Measurements from ENCODE around the gene COL4A2.
"Not testable (repeated sequence)": the region's sequence is repeated elsewhere in the genome, so short reads cannot be mapped to it uniquely, and the experiment has no call there.

The COL4A2 gene

DNA sequence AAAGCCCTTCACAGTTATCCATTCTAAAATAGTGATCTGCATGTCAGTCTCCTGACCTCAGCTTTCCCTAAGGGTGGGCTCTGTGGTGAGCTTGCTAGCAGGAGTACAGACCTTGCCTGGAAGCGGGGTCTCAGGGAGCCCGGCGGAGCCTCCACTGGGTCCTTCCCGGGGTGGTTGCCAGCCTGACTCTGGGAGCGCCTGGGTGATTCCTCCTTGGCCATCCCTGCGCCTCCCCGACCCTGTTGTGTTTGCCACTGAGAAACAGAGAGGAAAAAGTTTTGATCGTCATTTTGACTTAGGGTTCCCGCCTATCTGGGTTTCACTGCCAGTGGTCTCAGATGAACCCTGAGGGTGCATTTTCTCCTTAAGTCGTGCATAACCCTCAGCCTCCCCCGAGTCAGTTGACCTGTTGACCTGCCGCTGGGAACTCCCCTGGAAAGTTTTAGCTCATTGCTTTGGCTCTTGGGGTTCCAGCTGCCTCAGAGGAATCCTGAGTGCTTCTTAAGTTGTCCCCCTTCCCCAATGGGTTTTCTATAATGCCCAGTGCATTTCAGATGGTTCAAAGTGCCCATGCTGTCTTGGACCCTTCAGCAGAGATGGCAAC is 136.6 kb downstream of the COL4A2 start:
- Mint-ChIP-seq H3K4me3 (no peak overlapping the region), H3K9me3 (no peaks in the 10 kb centered on the region), H3K27ac (no peak overlapping the region), H3K36me3 (no peaks in the 10 kb centered on the region), H3K4me1 (no peaks in the 10 kb centered on the region)
- no peak for DNase-seq (ENCODE audit: low spot score in 2 of 2)
- ATAC-seq: no peak

DNA sequence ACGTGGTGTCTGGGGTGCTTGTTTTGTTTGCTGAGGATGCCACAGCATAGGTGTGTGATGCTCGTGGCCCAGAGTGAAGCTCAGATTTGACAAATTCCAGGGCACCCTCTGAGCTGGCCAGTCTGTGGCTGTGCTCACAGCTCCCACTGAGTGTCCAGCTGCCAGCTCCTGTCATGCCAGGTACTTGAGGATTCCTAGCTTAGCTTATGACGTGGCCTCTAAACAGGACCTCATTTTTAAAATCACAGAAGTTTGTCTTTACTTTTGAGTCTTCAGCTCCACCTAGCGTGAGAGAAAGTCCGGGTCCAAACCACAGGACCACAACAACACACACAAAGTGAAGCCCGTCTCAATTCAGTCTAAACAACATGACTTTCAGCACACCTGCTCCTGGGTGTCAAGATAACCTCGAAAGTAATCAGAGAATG is 137.2 kb downstream of the COL4A2 start:
- no peak for ATAC-seq
- no peak for DNase-seq (ENCODE audit: low spot score in 2 of 2)
- Mint-ChIP-seq H3K36me3 (no peaks in the 10 kb centered on the region), H3K9me3 (no peaks in the 10 kb centered on the region), H3K27ac (no peak overlapping the region), H3K4me1 (no peaks in the 10 kb centered on the region), H3K4me3 (no peak overlapping the region)

DNA sequence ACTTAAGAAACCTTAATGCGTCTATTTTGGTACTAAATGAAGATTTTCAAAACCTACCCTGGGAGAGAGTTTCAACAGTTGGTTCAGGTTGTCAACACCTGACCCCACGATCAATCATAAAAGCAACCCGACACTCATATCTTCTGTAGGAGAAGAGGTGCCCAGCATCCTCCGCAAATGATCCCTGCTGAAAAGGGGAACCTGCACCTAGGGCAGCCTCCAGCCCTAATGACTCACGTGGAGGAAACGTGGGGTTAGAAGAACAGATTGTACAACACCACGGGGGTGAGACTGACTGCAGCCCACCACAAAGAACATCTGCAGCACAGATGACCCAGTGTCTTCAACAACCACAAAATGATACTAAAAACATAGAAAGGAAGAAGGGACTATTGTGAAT is 138.1 kb downstream of the COL4A2 start:
- H3K4me3 Mint-ChIP-seq: no peak overlapping the region
- H3K4me1 Mint-ChIP-seq: no peaks in the 10 kb centered on the region
- H3K27ac Mint-ChIP-seq: no peak overlapping the region
- no peak for ATAC-seq
- no peak for DNase-seq (ENCODE audit: low spot score in 2 of 2)
- H3K9me3 Mint-ChIP-seq: no peaks in the 10 kb centered on the region
- H3K36me3 Mint-ChIP-seq: no peaks in the 10 kb centered on the region

DNA sequence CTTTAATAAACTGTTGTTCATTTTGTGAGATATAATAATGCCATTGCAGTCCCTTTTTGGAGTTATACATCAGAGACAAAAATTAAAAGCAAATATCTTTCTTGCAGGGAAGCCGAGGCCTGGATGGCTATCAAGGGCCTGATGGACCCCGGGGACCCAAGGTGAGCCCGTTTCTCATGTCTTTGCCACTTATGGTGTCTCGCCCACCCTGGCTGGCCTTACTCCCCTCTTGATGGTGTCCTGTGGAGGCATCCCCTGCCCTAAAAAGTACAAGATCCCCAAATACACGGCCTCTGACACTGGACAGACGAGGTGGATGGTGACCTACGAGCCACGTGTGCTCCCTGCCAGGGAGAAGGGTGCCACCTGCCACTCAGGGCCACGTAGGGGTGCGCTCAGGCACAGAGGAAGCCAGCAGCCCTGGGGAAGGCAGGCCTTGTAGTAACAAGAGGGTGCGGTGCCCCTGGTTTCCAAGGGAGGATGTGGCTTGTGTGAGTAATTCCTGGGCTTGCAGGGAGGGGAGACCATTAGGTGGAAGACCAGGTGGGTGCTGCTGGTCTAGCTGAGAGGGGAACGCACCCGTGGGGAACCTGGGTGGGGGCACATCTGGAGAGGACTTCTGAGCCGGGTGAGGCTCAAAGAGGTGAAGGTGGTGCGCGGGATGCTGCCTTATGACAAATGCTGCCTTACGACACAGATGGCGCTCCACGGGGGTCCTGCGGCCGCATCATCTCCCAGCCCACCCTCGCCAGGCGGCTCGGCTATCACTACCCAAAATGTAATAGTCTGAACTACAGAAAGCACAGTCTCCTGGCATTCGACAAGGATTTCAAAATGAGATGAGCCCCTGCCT is 138.9 kb downstream of the COL4A2 start:
- no peak overlapping the region for H3K27ac Mint-ChIP-seq
- no peaks in the 10 kb centered on the region for H3K36me3 Mint-ChIP-seq
- no peak overlapping the region for H3K4me3 Mint-ChIP-seq
- no peaks in the 10 kb centered on the region for H3K9me3 Mint-ChIP-seq
- ATAC-seq (no peak), DNase-seq (ENCODE audit: low spot score in 2 of 2) (no peak)
- no peaks in the 10 kb centered on the region for H3K4me1 Mint-ChIP-seq

DNA sequence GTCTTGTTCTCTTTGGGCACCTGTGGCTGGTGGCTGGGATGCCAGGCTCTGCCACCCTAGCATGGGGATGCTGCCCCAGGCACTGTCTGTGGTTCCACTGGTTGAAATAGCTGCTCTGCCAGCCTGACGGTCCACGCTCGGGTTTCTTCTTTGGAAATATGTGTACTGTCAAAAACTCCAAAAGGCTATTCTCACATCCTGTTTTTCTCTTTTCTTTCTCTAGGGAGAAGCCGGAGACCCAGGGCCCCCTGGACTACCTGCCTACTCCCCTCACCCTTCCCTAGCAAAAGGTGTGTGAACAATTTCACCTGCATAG is 139.4 kb downstream of the COL4A2 start:
- Mint-ChIP-seq H3K4me3 (no peak overlapping the region), H3K27ac (no peak overlapping the region), H3K9me3 (no peaks in the 10 kb centered on the region), H3K36me3 (no peaks in the 10 kb centered on the region), H3K4me1 (no peaks in the 10 kb centered on the region)
- ATAC-seq (no peak), DNase-seq (ENCODE audit: low spot score in 2 of 2) (no peak)

DNA sequence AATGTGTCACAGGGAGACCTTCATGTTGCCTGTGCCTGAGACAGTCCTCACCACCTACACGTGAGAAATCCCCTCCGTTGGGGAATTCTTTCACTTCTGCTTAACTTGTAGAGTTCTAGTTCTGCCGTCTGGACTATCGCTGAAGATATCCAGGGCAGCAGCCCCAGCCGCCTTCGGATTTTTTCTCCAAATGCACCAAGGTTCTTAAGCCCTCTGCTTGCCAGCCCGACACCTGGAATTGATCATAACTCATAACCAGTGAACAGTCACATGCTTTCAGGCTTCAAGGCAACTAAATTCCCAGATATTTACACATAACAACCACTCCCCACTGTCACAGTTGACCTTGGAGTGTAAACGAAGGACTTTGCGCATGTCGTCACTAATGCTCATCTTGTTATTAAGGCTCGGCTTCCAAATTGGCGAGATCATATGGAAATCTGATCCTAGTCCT is 140.0 kb downstream of the COL4A2 start:
- Mint-ChIP-seq H3K4me1 (no peaks in the 10 kb centered on the region), H3K9me3 (no peaks in the 10 kb centered on the region), H3K36me3 (no peaks in the 10 kb centered on the region), H3K27ac (no peak overlapping the region), H3K4me3 (no peak overlapping the region)
- ATAC-seq (no peak), DNase-seq (ENCODE audit: low spot score in 2 of 2) (no peak)

DNA sequence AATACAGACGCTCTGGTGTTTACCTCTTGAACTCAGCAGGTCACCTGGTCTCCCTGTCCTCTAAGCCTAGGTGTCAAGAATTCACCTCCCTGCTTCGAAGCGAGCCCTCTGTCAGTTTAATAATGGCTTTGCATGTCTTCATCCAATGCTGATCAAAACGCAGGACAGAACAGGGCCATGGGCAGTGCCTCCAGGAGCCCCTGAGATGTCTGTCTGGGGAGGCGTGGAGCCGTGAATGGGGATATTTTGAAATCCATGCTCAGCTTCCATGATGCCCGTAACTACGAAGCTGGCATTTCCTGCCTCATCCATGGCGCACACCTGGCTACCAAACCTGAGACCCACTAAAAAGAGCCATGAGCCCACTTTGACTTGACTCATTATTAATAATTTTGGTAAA is 140.7 kb downstream of the COL4A2 start:
- H3K9me3 Mint-ChIP-seq: no peaks in the 10 kb centered on the region
- no peaks in the 10 kb centered on the region for H3K4me1 Mint-ChIP-seq
- H3K4me3 Mint-ChIP-seq: no peak overlapping the region
- no peaks in the 10 kb centered on the region for H3K36me3 Mint-ChIP-seq
- ATAC-seq (no peak), DNase-seq (ENCODE audit: low spot score in 2 of 2) (no peak)
- H3K27ac Mint-ChIP-seq: no peak overlapping the region

DNA sequence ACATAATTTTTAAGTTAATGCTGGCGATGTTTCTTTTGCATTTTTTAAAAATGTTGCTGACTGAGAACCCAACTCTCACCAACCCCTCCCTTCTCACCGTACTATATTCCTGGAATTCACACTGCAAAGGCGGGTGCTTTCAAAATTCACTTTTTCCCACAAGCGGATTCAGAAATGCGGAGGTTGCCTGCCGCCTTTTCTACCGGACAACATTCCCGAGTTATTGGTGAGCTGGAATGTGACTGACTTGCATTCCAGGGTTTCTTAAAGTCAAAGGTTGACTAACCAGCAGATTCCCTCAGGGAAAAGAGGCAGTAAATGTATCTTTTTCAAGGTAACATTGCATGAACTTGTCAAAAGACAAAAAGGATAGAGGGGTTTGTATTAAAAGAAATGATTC is 141.1 kb downstream of the COL4A2 start:
- H3K4me1 Mint-ChIP-seq: no peaks in the 10 kb centered on the region
- H3K9me3 Mint-ChIP-seq: no peaks in the 10 kb centered on the region
- no peaks in the 10 kb centered on the region for H3K36me3 Mint-ChIP-seq
- DNase-seq (ENCODE audit: low spot score in 2 of 2) (no peak), ATAC-seq (no peak)
- no peak overlapping the region for H3K27ac Mint-ChIP-seq
- no peak overlapping the region for H3K4me3 Mint-ChIP-seq

DNA sequence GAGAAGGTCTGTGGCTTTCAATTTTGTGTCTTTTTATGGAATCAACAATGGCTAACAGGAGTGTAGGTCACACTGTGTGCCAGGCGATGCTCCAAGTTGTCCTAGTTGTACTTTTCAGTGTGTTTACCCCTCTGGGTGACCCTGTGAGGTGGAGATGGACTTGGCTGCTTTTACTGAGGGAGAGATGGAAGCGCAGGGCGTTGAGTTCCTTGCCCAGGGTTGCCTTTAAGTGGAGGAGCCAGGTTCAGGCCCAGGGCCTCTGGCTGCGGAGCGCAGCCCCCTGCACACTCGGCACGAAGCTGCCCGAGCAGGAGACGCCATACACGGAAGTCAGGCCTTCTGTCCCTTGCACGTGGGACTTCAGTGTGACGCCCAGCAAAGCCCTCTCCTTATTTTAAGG is 141.6 kb downstream of the COL4A2 start:
- ATAC-seq (no peak), DNase-seq (ENCODE audit: low spot score in 2 of 2) (no peak)
- H3K4me1 Mint-ChIP-seq: no peaks in the 10 kb centered on the region
- H3K9me3 Mint-ChIP-seq: no peaks in the 10 kb centered on the region
- no peak overlapping the region for H3K4me3 Mint-ChIP-seq
- no peak overlapping the region for H3K27ac Mint-ChIP-seq
- no peaks in the 10 kb centered on the region for H3K36me3 Mint-ChIP-seq

DNA sequence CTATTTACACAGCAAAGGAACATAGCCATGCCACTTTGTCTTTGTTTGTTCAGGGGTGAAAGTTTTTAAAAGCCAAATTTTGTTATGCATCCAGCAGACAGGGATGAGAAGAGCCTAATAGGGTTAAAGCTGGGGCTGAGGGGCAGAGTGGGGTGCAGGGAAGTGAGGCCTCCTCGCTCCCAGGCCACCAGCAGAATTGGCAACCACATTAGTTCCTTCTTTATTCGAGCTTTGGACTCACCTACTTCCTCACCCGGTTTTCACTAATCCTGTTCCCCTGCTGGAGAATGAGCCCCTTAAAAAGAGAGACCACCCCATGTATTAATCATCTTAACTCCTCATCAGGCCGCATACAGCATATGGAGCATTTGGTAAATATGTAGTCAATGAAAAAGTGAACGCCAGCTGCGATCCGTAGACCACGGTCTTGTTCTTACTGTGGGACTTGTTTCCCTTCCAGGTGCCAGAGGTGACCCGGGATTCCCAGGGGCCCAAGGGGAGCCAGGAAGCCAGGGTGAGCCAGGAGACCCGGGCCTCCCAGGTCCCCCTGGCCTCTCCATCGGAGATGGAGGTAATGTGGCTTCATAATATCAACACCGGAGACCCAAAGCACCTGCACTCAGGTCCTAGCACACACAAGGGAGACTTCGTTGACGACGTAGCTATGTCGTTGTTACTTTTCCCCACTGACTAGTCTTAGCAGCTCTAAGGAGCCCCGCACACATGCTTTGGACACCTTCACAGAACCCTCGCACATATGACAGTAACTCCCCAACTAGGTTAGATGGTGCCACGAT is 142.3 kb downstream of the COL4A2 start:
- no peak for DNase-seq (ENCODE audit: low spot score in 2 of 2)
- no peaks in the 10 kb centered on the region for H3K9me3 Mint-ChIP-seq
- H3K4me1 Mint-ChIP-seq: no peaks in the 10 kb centered on the region
- no peak for ATAC-seq
- no peaks in the 10 kb centered on the region for H3K36me3 Mint-ChIP-seq
- no peak overlapping the region for H3K4me3 Mint-ChIP-seq
- H3K27ac Mint-ChIP-seq: no peak overlapping the region

DNA sequence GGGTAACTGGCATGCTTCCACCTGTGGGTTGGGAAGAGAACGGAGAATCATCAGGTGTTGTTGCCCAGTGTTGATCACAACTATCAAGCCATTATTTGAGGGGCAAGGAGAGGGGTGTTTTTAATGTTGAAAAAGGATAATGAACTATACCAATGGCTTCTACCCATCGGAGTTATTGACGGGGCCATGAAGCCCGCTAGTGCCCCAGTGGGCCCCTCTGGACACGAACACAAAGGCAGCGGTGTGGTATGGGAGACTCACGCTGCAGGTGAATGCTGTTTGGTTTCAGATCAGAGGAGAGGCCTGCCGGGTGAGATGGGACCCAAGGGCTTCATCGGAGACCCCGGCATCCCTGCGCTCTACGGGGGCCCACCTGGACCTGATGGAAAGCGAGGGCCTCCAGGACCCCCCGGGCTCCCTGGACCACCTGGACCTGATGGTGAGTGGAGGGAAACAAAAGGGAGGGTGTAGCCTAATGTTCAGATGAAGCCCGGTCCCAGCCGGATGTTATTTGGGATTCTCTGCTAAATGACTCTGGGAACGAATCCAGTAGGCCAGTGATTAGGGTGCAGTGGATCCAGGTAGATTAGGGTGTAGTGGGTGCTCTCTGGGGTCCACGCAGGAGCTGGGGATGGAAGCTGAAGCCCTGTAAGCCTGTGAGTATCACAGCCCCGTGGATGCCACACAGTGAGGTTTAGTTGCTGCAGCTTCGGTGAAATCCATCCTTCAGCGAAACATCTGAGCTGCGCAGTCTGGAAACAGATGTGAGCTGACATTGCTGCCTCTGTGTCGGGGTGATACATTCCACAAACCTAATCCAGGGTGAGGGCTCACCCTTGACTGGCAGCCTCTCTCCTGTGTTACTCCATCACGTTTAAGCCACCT is 143.2 kb downstream of the COL4A2 start:
- H3K4me1 Mint-ChIP-seq: no peaks in the 10 kb centered on the region
- peak; percentile 14 for ATAC-seq
- no peak overlapping the region for H3K4me3 Mint-ChIP-seq
- H3K27ac Mint-ChIP-seq: no peak overlapping the region
- no peaks in the 10 kb centered on the region for H3K36me3 Mint-ChIP-seq
- DNase-seq (ENCODE audit: low spot score in 2 of 2): no peak
- H3K9me3 Mint-ChIP-seq: no peaks in the 10 kb centered on the region

DNA sequence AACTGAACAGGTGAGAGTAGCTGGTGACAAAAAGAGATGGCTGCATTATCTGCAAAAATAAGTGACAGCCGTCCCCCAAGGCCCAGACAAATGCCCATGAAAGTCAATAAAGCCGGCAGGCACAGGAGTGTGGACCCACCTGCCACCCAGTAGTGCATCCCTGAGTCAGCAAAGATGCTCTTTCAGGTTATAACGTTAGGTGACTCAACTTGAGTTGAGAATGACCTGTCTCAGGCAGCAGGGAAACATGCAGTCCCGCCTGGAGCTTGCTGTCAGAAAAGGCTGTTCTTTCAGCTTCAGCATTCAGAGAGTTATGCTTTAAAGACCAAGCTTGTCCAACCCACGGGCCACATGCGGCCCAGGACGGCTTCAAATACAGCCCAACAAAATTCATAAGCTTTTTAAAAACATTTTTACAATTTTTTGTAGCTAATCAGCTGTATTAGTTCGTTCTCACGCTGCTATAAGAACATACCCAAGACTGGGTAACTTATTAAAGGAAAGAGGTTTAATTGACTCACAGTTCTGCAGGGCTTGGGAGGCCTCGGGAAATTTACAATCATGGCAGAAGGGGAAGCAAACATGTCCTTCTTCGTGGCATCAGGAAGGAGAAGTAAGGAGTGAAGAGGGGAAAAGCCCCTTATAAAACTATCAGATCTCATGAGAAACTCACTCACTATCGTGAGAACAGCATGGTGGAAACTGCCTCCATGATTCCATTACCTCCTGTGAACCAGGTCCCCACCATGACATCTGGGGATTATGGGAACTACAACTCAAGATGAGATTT is 144.1 kb downstream of the COL4A2 start:
- H3K27ac Mint-ChIP-seq: no peak overlapping the region
- peaks cover 5% of the 10 kb centered on the region for H3K4me1 Mint-ChIP-seq
- no peak overlapping the region for H3K4me3 Mint-ChIP-seq
- ATAC-seq: no peak
- DNase-seq (ENCODE audit: low spot score in 2 of 2): no peak
- no peaks in the 10 kb centered on the region for H3K36me3 Mint-ChIP-seq
- no peaks in the 10 kb centered on the region for H3K9me3 Mint-ChIP-seq

DNA sequence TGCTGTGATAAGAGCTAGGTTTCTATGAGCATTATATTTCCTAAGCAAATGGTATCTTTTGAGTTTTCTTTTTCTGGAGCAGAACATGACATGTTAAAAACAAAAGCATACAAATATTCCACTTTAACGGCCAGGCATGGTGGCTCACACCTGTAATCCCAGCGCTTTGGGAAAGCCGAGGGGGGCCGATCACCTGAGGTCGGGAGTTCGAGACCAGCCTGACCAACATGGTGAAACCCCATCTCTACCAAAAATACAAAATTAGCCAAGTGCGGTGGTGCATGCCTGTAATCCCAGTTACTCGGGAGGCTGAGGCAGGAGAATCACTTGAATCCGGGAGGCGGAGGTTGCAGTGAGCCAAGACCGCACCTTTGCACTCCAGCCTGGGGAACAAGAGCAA is 146.0 kb downstream of the COL4A2 start:
- H3K27ac Mint-ChIP-seq, ATAC-seq, H3K9me3 Mint-ChIP-seq: not testable (repeated sequence)

DNA sequence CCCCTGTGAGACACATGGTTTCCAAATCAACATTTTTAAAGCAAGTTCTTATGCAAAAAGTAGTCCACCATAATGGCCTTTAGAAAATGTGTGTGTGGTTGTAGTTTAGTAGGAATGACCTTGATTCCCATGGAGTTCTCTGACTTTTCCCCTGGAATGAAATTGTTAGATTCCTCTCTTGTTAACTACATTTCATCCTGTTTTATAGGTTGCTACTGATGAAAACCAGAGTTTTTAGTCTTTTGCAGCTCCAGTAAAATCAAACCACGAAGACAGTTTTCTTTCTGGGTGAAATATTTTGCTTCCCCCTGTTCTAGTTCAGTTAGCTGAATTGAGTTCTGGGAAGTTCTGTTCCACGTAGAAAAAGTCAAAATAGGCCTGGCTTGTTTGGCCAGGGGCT is 146.7 kb downstream of the COL4A2 start:
- DNase-seq (ENCODE audit: low spot score in 2 of 2) (no peak), ATAC-seq (no peak)
- H3K4me3 Mint-ChIP-seq: no peak overlapping the region
- no peaks in the 10 kb centered on the region for H3K9me3 Mint-ChIP-seq
- peaks cover 6% of the 10 kb centered on the region for H3K4me1 Mint-ChIP-seq
- no peaks in the 10 kb centered on the region for H3K36me3 Mint-ChIP-seq
- H3K27ac Mint-ChIP-seq: no peak overlapping the region

More for the DNA sequence above, 146.0 kb downstream of the COL4A2 start:
- DNase-seq (ENCODE audit: low spot score in 2 of 2); H3K4me3 Mint-ChIP-seq; H3K4me1 Mint-ChIP-seq; H3K36me3 Mint-ChIP-seq: not testable (repeated sequence)

All from stimulated activated effector memory CD8-positive, alpha-beta T cell treated with anti-CD3 and anti-CD28 coated beads, Interleukin-12 subunit alpha, Interleukin-12 subunit beta, amount 100 ng/mL, for 72 hours (primary cell).